Measurements from ENCODE around the gene FAM25A. TPM values are rescaled to one million over a fixed set of nuclear protein-coding genes. Genes with fewer than 3 reads are reported as not detected.
"Not testable (repeated sequence)": the region's sequence is repeated elsewhere in the genome, so short reads cannot be mapped to it uniquely, and the experiment has no call there.

Gene FAM25A
- total and polyA plus RNA-seq, 2 experiments from 2014 or later = not detected

GRCh38 chr10:87013528-87013927, 6.6 kb upstream of the FAM25A start:
- H3K36me3 ChIP-seq; H3K9me3 ChIP-seq (ENCODE audit: low read depth); DNase-seq (ENCODE audit: low read depth in 1 of 2, low spot score in 1 of 2); H3K27ac ChIP-seq; H3K4me1 ChIP-seq (ENCODE audit: low read depth); H3K27me3 ChIP-seq; H3K4me3 ChIP-seq: not testable (repeated sequence)

- not testable (repeated sequence) for DNase-seq (ENCODE audit: low read depth in 1 of 2, low spot score in 1 of 2); H3K4me3 ChIP-seq; H3K9me3 ChIP-seq (ENCODE audit: low read depth); H3K27me3 ChIP-seq; H3K4me1 ChIP-seq (ENCODE audit: low read depth); H3K27ac ChIP-seq; H3K36me3 ChIP-seq
These were observed 4.9 kb upstream of the FAM25A start for GRCh38 chr10:87014986-87015716.

GRCh38 chr10:87018127-87018526, 2.0 kb upstream of the FAM25A start:
- not testable (repeated sequence) for H3K27ac ChIP-seq; H3K4me3 ChIP-seq; H3K4me1 ChIP-seq (ENCODE audit: low read depth); DNase-seq (ENCODE audit: low read depth in 1 of 2, low spot score in 1 of 2); H3K27me3 ChIP-seq; H3K36me3 ChIP-seq; H3K9me3 ChIP-seq (ENCODE audit: low read depth)

- not testable (repeated sequence) for H3K4me1 ChIP-seq (ENCODE audit: low read depth); H3K27ac ChIP-seq; DNase-seq (ENCODE audit: low read depth in 1 of 2, low spot score in 1 of 2); H3K27me3 ChIP-seq; H3K9me3 ChIP-seq (ENCODE audit: low read depth); H3K4me3 ChIP-seq; H3K36me3 ChIP-seq
These were observed 1.0 kb upstream of the FAM25A start for GRCh38 chr10:87019066-87019465.

- not testable (repeated sequence) for H3K4me1 ChIP-seq (ENCODE audit: low read depth); H3K36me3 ChIP-seq; H3K9me3 ChIP-seq (ENCODE audit: low read depth); H3K4me3 ChIP-seq; DNase-seq (ENCODE audit: low read depth in 1 of 2, low spot score in 1 of 2); H3K27ac ChIP-seq; H3K27me3 ChIP-seq
These were observed 590 bp upstream of the FAM25A start for GRCh38 chr10:87019504-87019903.

- H3K36me3 ChIP-seq; H3K4me3 ChIP-seq; H3K9me3 ChIP-seq (ENCODE audit: low read depth); H3K27ac ChIP-seq; H3K27me3 ChIP-seq; H3K4me1 ChIP-seq (ENCODE audit: low read depth): not testable (repeated sequence)
- peak in 1 of 2 donors; percentile 79 for DNase-seq (ENCODE audit: low read depth in 1 of 2, low spot score in 1 of 2)
These were observed 5.3 kb downstream of the FAM25A start for GRCh38 chr10:87025285-87025958.

- DNase-seq (ENCODE audit: low read depth in 1 of 2, low spot score in 1 of 2); H3K4me1 ChIP-seq (ENCODE audit: low read depth); H3K36me3 ChIP-seq; H3K9me3 ChIP-seq (ENCODE audit: low read depth); H3K27ac ChIP-seq; H3K27me3 ChIP-seq; H3K4me3 ChIP-seq: not testable (repeated sequence)
These were observed 6.8 kb downstream of the FAM25A start for GRCh38 chr10:87026747-87027508.

- not testable (repeated sequence) for DNase-seq (ENCODE audit: low read depth in 1 of 2, low spot score in 1 of 2); H3K27me3 ChIP-seq; H3K4me3 ChIP-seq; H3K4me1 ChIP-seq (ENCODE audit: low read depth); H3K9me3 ChIP-seq (ENCODE audit: low read depth); H3K27ac ChIP-seq; H3K36me3 ChIP-seq
These were observed 10.3 kb downstream of the FAM25A start for GRCh38 chr10:87030419-87030818.

GRCh38 chr10:87030912-87031635, 11.0 kb downstream of the FAM25A start:
- no peak overlapping the region for H3K4me3 ChIP-seq
- TF ChIP-seq CTCF (IDR thresholded peaks at IDR 0.05; ENCODE audit: low read depth, low read length) = no peak
- no peak overlapping the region for H3K27ac ChIP-seq
- no peaks in the 10 kb centered on the region for H3K9me3 ChIP-seq (ENCODE audit: low read depth)
- DNase-seq (ENCODE audit: low read depth in 1 of 2, low spot score in 1 of 2) = no peak
- no peaks in the 10 kb centered on the region for H3K36me3 ChIP-seq
- no peaks in the 10 kb centered on the region for H3K27me3 ChIP-seq
- H3K4me1 ChIP-seq (ENCODE audit: low read depth) = no peaks in the 10 kb centered on the region
